VCaP (cell line): Measurements from ENCODE around the gene PLPPR4.

ENCODE experiments used
- H3K27ac ChIP-seq: fragments of 450-650 bp; 2 replicates; pipeline ENCODE4 v1.5.1; 2017
- TF ChIP-seq, protein P1 (sequence below): fragments of 450-650 bp; conservative IDR thresholded peaks from 2 replicates; pipeline ENCODE4 v1.5.1; 2017; ENCODE audit warnings: mild to moderate bottlenecking, moderate library complexity

The PLPPR4 gene

DNA sequence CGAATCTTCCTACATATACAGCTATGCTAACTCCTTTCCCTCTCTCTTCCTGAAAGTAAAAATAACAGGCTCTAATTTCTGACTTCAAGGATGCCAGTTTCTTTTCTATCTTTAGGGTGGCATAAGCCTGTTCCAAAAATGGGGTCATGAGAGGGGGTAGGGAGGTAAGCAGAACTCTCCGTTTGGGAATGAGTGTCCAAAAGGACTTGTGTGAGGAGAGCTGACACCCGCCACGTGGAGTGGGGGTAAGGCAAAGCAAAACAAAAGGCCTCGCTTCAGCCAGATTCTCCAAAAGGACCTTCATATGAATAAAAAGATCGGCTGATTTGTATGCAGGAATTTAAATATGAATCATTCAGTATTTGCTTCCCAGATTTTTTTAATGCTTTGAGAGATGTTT is 28.6 kb downstream of the PLPPR4 start:
- TF ChIP-seq, protein P1, sequence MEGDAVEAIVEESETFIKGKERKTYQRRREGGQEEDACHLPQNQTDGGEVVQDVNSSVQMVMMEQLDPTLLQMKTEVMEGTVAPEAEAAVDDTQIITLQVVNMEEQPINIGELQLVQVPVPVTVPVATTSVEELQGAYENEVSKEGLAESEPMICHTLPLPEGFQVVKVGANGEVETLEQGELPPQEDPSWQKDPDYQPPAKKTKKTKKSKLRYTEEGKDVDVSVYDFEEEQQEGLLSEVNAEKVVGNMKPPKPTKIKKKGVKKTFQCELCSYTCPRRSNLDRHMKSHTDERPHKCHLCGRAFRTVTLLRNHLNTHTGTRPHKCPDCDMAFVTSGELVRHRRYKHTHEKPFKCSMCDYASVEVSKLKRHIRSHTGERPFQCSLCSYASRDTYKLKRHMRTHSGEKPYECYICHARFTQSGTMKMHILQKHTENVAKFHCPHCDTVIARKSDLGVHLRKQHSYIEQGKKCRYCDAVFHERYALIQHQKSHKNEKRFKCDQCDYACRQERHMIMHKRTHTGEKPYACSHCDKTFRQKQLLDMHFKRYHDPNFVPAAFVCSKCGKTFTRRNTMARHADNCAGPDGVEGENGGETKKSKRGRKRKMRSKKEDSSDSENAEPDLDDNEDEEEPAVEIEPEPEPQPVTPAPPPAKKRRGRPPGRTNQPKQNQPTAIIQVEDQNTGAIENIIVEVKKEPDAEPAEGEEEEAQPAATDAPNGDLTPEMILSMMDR = no peak
- no peak overlapping the region for H3K27ac ChIP-seq

- H3K27ac ChIP-seq = no peak overlapping the region
- TF ChIP-seq, protein P1 = no peak
Measured at GRCh38 chr1:99297923-99298322, 33.6 kb downstream of the PLPPR4 start.

GRCh38 chr1:99304725-99305282 is 40.5 kb downstream of the PLPPR4 start:
- no peak overlapping the region for H3K27ac ChIP-seq
- TF ChIP-seq, protein P1 = no peak

- TF ChIP-seq, protein P1 = no peak
Measured at GRCh38 chr1:99305626-99306025, 41.3 kb downstream of the PLPPR4 start.

DNA sequence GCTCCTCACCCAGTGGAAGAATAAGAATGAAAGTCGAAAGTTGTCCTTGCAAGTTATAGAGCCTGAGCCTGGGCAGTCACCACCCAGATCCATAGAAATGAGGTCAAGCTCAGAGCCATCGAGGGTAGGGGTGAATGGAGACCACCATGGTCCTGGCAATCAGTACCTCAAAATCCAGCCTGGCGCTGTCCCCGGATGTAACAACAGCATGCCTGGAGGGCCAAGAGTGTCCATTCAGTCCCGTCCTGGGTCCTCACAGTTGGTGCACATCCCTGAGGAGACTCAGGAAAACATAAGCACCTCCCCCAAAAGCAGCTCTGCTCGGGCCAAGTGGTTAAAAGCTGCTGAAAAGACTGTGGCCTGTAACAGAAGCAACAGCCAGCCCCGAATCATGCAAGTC is 41.8 kb downstream of the PLPPR4 start:
- TF ChIP-seq, protein P1 = no peak
- H3K27ac ChIP-seq = no peak overlapping the region

More at GRCh38 chr1:99305626-99306025, 41.3 kb downstream of the PLPPR4 start:
- H3K27ac ChIP-seq = no peak overlapping the region

DNA sequence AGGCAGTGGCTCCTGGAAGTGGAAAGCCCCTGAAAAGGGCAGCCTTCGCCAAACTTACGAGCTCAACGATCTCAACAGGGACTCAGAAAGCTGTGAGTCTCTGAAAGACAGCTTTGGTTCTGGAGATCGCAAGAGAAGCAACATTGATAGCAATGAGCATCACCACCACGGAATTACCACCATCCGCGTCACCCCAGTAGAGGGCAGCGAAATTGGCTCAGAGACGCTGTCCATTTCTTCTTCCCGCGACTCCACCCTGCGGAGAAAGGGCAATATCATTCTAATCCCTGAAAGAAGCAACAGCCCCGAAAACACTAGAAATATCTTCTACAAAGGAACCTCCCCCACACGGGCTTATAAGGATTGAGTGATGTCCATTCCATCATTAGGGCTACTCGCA is 42.4 kb downstream of the PLPPR4 start:
- TF ChIP-seq, protein P1 = no peak
- H3K27ac ChIP-seq = no peak overlapping the region

DNA sequence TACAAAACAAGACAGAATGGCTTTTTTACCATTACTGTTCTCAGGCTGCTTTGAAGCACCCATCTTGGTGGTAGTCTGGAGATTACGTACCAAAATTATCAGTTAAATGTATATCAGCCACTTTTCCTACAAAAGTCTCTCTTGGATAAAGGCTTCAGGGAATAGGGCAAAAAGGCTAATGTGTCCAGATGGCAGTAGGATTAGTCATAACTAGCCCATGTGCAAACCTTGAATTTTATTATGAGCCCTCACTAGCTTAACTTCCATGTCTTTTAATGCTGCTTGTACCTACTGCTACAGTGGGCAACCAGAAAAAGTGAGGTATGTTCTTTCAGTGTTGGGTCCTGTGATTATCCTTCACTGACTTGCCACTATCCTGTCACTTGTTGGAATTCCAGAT is 51.0 kb downstream of the PLPPR4 start:
- no peak overlapping the region for H3K27ac ChIP-seq
- TF ChIP-seq, protein P1 = no peak
